ENCODE data around the gene AGBL1.

The AGBL1 gene

DNA sequence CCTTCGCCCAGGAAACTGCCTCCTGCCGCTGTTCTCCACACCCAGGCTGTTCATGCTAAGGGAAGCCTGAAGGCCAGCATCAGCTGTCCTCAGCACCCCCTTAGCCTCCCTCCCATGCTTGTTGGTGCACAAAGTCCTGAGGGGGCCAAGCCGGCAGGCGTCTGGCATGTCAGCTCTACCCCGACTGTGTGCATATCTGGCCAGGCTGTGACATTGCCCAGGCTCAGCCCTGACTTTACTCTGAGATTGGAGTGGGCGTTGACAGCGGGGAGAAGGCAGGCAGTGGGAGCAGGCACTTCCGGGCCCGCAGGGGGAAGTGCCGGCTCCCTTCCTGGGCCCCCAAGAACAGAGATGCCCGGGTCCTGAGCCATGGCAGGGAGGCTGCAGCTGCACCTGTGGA lies 492.2 kb downstream of the AGBL1 start:
- H3K4me2 ChIP-seq (ENCODE audit: low read depth, low read length, poor library complexity, severe bottlenecking): no peak overlapping the region
- no peaks in the 10 kb centered on the region for H4K20me1 ChIP-seq (ENCODE audit: low read depth, low read length)
- H3K36me3 ChIP-seq (ENCODE audit: low read length): no peaks in the 10 kb centered on the region
- no peak overlapping the region for H3K9ac ChIP-seq (ENCODE audit: low read length)
- H3K27ac ChIP-seq (ENCODE audit: low read depth, low read length): no peak overlapping the region
- H3K9me3 ChIP-seq (ENCODE audit: insufficient read depth, low read length): no peaks in the 10 kb centered on the region
- H3K27me3 ChIP-seq (ENCODE audit: low read length): 0 out of 2 replicates have a peak, but pooled peaks cover 2% of the 10 kb centered on the region
- no peak overlapping the region for H2AFZ ChIP-seq (ENCODE audit: low read depth, low read length, severe bottlenecking)
- no peaks in the 10 kb centered on the region for H3K9me2 ChIP-seq (replicated peaks; ENCODE audit: insufficient read depth, low read length)
- H3K79me2 ChIP-seq (ENCODE audit: insufficient read depth, low read length): no peaks in the 10 kb centered on the region
- no peak overlapping the region for H3K4me3 ChIP-seq (ENCODE audit: insufficient read depth, low read length, poor library complexity, severe bottlenecking)
- TF ChIP-seq, protein P1, sequence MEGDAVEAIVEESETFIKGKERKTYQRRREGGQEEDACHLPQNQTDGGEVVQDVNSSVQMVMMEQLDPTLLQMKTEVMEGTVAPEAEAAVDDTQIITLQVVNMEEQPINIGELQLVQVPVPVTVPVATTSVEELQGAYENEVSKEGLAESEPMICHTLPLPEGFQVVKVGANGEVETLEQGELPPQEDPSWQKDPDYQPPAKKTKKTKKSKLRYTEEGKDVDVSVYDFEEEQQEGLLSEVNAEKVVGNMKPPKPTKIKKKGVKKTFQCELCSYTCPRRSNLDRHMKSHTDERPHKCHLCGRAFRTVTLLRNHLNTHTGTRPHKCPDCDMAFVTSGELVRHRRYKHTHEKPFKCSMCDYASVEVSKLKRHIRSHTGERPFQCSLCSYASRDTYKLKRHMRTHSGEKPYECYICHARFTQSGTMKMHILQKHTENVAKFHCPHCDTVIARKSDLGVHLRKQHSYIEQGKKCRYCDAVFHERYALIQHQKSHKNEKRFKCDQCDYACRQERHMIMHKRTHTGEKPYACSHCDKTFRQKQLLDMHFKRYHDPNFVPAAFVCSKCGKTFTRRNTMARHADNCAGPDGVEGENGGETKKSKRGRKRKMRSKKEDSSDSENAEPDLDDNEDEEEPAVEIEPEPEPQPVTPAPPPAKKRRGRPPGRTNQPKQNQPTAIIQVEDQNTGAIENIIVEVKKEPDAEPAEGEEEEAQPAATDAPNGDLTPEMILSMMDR (IDR thresholded peaks at IDR 0.05; ENCODE audit: insufficient read depth, low read length, poor library complexity, severe bottlenecking): no peak
- no peak for TF ChIP-seq EZH2phosphoT487 (conservative IDR thresholded peaks at IDR 0.05; ENCODE audit: low read length)
- no peaks in the 10 kb centered on the region for H3F3A ChIP-seq (ENCODE audit: insufficient read depth)

DNA sequence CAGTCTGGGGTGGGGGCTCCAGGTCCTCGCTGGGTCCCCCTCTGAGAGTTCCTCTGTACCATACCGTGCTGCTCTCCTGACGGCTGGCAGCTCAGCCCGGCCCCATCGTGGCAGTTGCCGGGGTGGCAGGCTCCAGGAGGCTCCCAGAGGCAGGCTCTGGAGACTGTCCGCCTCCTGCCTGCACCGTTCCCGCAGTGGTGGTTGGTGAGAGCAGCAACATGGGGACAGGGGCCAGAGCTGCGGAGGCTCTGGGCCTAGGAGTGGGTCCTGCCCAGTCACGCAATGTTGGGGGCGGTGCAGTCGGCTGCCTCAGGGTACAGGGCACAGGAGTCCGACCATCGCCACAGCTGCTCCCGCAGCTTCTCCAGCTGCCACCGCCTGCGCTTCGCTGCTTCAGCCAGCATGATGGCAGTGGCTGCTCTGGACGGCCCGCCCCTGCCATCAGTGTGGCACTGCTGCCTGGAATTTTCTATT lies 492.7 kb downstream of the AGBL1 start:
- Histone ChIP-seq H2AFZ (ENCODE audit: low read depth, low read length, severe bottlenecking) (no peak overlapping the region), H3F3A (ENCODE audit: insufficient read depth) (no peaks in the 10 kb centered on the region), H3K27me3 (ENCODE audit: low read length) (no peaks in the 10 kb centered on the region), H3K9me2 (replicated peaks; ENCODE audit: insufficient read depth, low read length) (no peaks in the 10 kb centered on the region), H3K36me3 (ENCODE audit: low read length) (no peaks in the 10 kb centered on the region), H3K27ac (ENCODE audit: low read depth, low read length) (no peak overlapping the region), H3K4me2 (ENCODE audit: low read depth, low read length, poor library complexity, severe bottlenecking) (no peak overlapping the region), H3K4me3 (ENCODE audit: insufficient read depth, low read length, poor library complexity, severe bottlenecking) (no peak overlapping the region), H3K9ac (ENCODE audit: low read length) (no peak overlapping the region), H3K79me2 (ENCODE audit: insufficient read depth, low read length) (no peaks in the 10 kb centered on the region), H3K9me3 (ENCODE audit: insufficient read depth, low read length) (no peaks in the 10 kb centered on the region), H4K20me1 (ENCODE audit: low read depth, low read length) (no peaks in the 10 kb centered on the region)
- no peak for TF ChIP-seq EZH2phosphoT487 (conservative IDR thresholded peaks at IDR 0.05; ENCODE audit: low read length)
- TF ChIP-seq, protein P1 (IDR thresholded peaks at IDR 0.05; ENCODE audit: insufficient read depth, low read length, poor library complexity, severe bottlenecking): no peak

DNA sequence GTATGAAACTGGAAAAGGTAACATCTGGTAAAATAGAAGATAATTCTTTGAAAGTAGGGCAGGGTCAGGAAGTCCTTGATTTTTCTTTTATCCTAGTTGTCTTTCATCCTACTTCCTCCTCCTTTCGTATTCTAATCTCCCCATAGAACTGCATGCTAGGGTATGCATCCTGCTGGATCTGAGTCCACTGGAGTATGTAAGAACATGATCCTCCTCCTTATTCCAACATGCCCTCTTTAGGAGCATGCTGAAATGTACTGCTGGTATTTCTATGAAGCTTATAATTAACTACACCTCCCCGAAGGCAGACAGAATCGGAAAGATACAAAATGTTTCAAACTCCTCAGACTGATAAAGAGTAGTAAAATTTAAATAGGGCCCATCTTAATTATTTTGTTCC lies 493.8 kb downstream of the AGBL1 start:
- Histone ChIP-seq H2AFZ (ENCODE audit: low read depth, low read length, severe bottlenecking) (no peak overlapping the region), H3K4me3 (ENCODE audit: insufficient read depth, low read length, poor library complexity, severe bottlenecking) (no peak overlapping the region), H3K9me3 (ENCODE audit: insufficient read depth, low read length) (no peaks in the 10 kb centered on the region), H3K9ac (ENCODE audit: low read length) (no peak overlapping the region), H4K20me1 (ENCODE audit: low read depth, low read length) (no peaks in the 10 kb centered on the region), H3K4me2 (ENCODE audit: low read depth, low read length, poor library complexity, severe bottlenecking) (no peak overlapping the region), H3K79me2 (ENCODE audit: insufficient read depth, low read length) (no peaks in the 10 kb centered on the region), H3F3A (ENCODE audit: insufficient read depth) (no peaks in the 10 kb centered on the region), H3K9me2 (replicated peaks; ENCODE audit: insufficient read depth, low read length) (no peaks in the 10 kb centered on the region), H3K27ac (ENCODE audit: low read depth, low read length) (no peak overlapping the region), H3K27me3 (ENCODE audit: low read length) (no peaks in the 10 kb centered on the region), H3K36me3 (ENCODE audit: low read length) (no peaks in the 10 kb centered on the region)
- TF ChIP-seq EZH2phosphoT487 (conservative IDR thresholded peaks at IDR 0.05; ENCODE audit: low read length): no peak
- TF ChIP-seq, protein P1 (IDR thresholded peaks at IDR 0.05; ENCODE audit: insufficient read depth, low read length, poor library complexity, severe bottlenecking): no peak

Measured in SU-DHL-6 (cell line).